ENCODE measurements around the gene IL1B. TPM values are rescaled to one million over a fixed set of nuclear protein-coding genes. Genes with fewer than 3 reads are reported as not detected.

Gene IL1B
- total RNA-seq, 5 donors from 2014 or later (not counting 1 experiment from before 2014, with no cell fraction given), result 0.76 to 4.4 (median 0.97) TPM; not detected in 1

GRCh38 chr2:112870841-112871835, 34.6 kb upstream of the IL1B start:
- Histone ChIP-seq H3K27ac (ENCODE audit: low read length) (no peak overlapping the region), H3K4me1 (ENCODE audit: control insufficient read depth in 1 of 2, extremely low read depth in 1 of 2, insufficient read depth in 2 of 2, low read length in 2 of 2) (no peaks in the 10 kb centered on the region), H3K36me3 (ENCODE audit: control insufficient read depth in 2 of 2, extremely low read depth in 1 of 2, insufficient read depth in 1 of 2, low read length in 1 of 2) (no peaks in the 10 kb centered on the region), H3K4me3 (ENCODE audit: control insufficient read depth in 1 of 2, extremely low read depth in 1 of 2, low read length in 1 of 2) (no peak overlapping the region), H3K27me3 (replicated peaks in 1 of 2; ENCODE audit: control insufficient read depth in 2 of 2, extremely low read depth in 1 of 2, insufficient read depth in 2 of 2, low read length in 1 of 2) (peaks cover 0 to 16% of the 10 kb centered on the region in 2 experiments), H3K9me3 (no peaks in the 10 kb centered on the region)
- no peaks in the 10 kb centered on the region for H3K36me3 Mint-ChIP-seq
- ChIA-PET POLR2A (interaction anchor here in 1 of 2 donors (0.5 kb wide), 1 partner anchor 170 kb away, joined by 3 read pairs; no protein-coding TSS in a partner anchor), CTCF (interaction anchor here in 1 of 2 donors (0.6 kb wide), 1 partner anchor 44 kb away, joined by 4 read pairs; no protein-coding TSS in a partner anchor)
- WGBS (ENCODE audit: insufficient coverage), result 66% methylated on average over 3 of the region's 9 CpGs
- H3K4me3 Mint-ChIP-seq, result no peak overlapping the region
- DNase-seq (no peak), ATAC-seq (replicated peaks in 1 of 4) (no peak)
- no peak overlapping the region for H3K27ac Mint-ChIP-seq
- H3K27me3 Mint-ChIP-seq, result peaks cover 19 to 48% of the 10 kb centered on the region in 2 donors
- peaks cover 0 to 6% (median 0%) of the 10 kb centered on the region in 3 donors for H3K9me3 Mint-ChIP-seq
- H3K4me1 Mint-ChIP-seq, result peaks cover 0 to 7% (median 0%) of the 10 kb centered on the region in 3 donors

- CTCF ChIA-PET, result interaction anchor here in 1 of 2 donors (0.6 kb wide), 2 partner anchors 14 to 29 kb away, joined by 3 read pairs; no protein-coding TSS in a partner anchor
- peaks cover 22 to 48% of the 10 kb centered on the region in 2 donors for H3K27me3 Mint-ChIP-seq
- H3K9me3 Mint-ChIP-seq, result peaks cover 0 to 6% (median 0%) of the 10 kb centered on the region in 3 donors
- Histone ChIP-seq H3K4me1 (ENCODE audit: control insufficient read depth in 1 of 2, extremely low read depth in 1 of 2, insufficient read depth in 2 of 2, low read length in 2 of 2) (no peaks in the 10 kb centered on the region), H3K27me3 (replicated peaks in 1 of 2; ENCODE audit: control insufficient read depth in 2 of 2, extremely low read depth in 1 of 2, insufficient read depth in 2 of 2, low read length in 1 of 2) (peaks cover 0 to 16% of the 10 kb centered on the region in 2 experiments), H3K4me3 (ENCODE audit: control insufficient read depth in 1 of 2, extremely low read depth in 1 of 2, low read length in 1 of 2) (no peak overlapping the region), H3K36me3 (ENCODE audit: control insufficient read depth in 2 of 2, extremely low read depth in 1 of 2, insufficient read depth in 1 of 2, low read length in 1 of 2) (no peaks in the 10 kb centered on the region), H3K27ac (ENCODE audit: low read length) (no peak overlapping the region), H3K9me3 (no peaks in the 10 kb centered on the region)
- POLR2A ChIA-PET, result no interaction called here
- H3K27ac Mint-ChIP-seq, result no peak overlapping the region
- ATAC-seq (replicated peaks in 1 of 4) (no peak), DNase-seq (peak in 3 of 35 experiments; percentile 7 to 30 (median 14))
- H3K36me3 Mint-ChIP-seq, result no peaks in the 10 kb centered on the region
- peaks cover 0 to 7% (median 0%) of the 10 kb centered on the region in 3 donors for H3K4me1 Mint-ChIP-seq
- no peak overlapping the region for H3K4me3 Mint-ChIP-seq
- WGBS (ENCODE audit: insufficient coverage), result 23% methylated on average over 2 of the region's 7 CpGs
Measured at GRCh38 chr2:112869258-112869842, 32.8 kb upstream of the IL1B start.

GRCh38 chr2:112867701-112868631, 31.4 kb upstream of the IL1B start:
- Histone ChIP-seq H3K36me3 (ENCODE audit: control insufficient read depth in 2 of 2, extremely low read depth in 1 of 2, insufficient read depth in 1 of 2, low read length in 1 of 2) (no peaks in the 10 kb centered on the region), H3K27ac (ENCODE audit: low read length) (no peak overlapping the region), H3K4me1 (ENCODE audit: control insufficient read depth in 1 of 2, extremely low read depth in 1 of 2, insufficient read depth in 2 of 2, low read length in 2 of 2) (no peaks in the 10 kb centered on the region), H3K27me3 (replicated peaks in 1 of 2; ENCODE audit: control insufficient read depth in 2 of 2, extremely low read depth in 1 of 2, insufficient read depth in 2 of 2, low read length in 1 of 2) (peaks cover 0 to 16% of the 10 kb centered on the region in 2 experiments), H3K9me3 (no peaks in the 10 kb centered on the region), H3K4me3 (ENCODE audit: control insufficient read depth in 1 of 2, extremely low read depth in 1 of 2, low read length in 1 of 2) (no peak overlapping the region)
- no peak for DNase-seq
- Mint-ChIP-seq H3K4me1 (peaks cover 0 to 7% (median 0%) of the 10 kb centered on the region in 3 donors), H3K9me3 (peaks cover 0 to 5% (median 0%) of the 10 kb centered on the region in 3 donors), H3K4me3 (no peak overlapping the region), H3K27ac (no peak overlapping the region), H3K36me3 (no peaks in the 10 kb centered on the region), H3K27me3 (peaks cover 22 to 47% of the 10 kb centered on the region in 2 donors)
- CTCF ChIA-PET, result interaction anchor here in 1 of 2 donors (0.6 kb wide), 1 partner anchor 139 kb away, joined by 3 read pairs; no protein-coding TSS in a partner anchor
- POLR2A ChIA-PET, result interaction anchor here in 1 of 2 donors (0.7 kb wide), 1 partner anchor 41 kb away, joined by 5 read pairs; no protein-coding TSS in a partner anchor
- 85% methylated on average over 7 of the region's 7 CpGs for WGBS (ENCODE audit: insufficient coverage)
- no peak for ATAC-seq (replicated peaks in 1 of 4)

GRCh38 chr2:112866128-112866835, 29.7 kb upstream of the IL1B start:
- Mint-ChIP-seq H3K27ac (no peak overlapping the region), H3K27me3 (peaks cover 22 to 34% of the 10 kb centered on the region in 2 donors), H3K4me3 (no peak overlapping the region), H3K36me3 (no peaks in the 10 kb centered on the region), H3K9me3 (no peaks in the 10 kb centered on the region), H3K4me1 (peaks cover 0 to 7% (median 0%) of the 10 kb centered on the region in 3 donors)
- Histone ChIP-seq H3K4me1 (ENCODE audit: control insufficient read depth in 1 of 2, extremely low read depth in 1 of 2, insufficient read depth in 2 of 2, low read length in 2 of 2) (no peaks in the 10 kb centered on the region), H3K36me3 (ENCODE audit: control insufficient read depth in 2 of 2, extremely low read depth in 1 of 2, insufficient read depth in 1 of 2, low read length in 1 of 2) (no peaks in the 10 kb centered on the region), H3K27ac (ENCODE audit: low read length) (no peak overlapping the region), H3K27me3 (replicated peaks in 1 of 2; ENCODE audit: control insufficient read depth in 2 of 2, extremely low read depth in 1 of 2, insufficient read depth in 2 of 2, low read length in 1 of 2) (peaks cover 0 to 14% of the 10 kb centered on the region in 2 experiments), H3K4me3 (ENCODE audit: control insufficient read depth in 1 of 2, extremely low read depth in 1 of 2, low read length in 1 of 2) (no peak overlapping the region), H3K9me3 (no peaks in the 10 kb centered on the region)
- ChIA-PET POLR2A (interaction anchor here in 1 of 2 donors (0.7 kb wide), 1 partner anchor 25 kb away, joined by 3 read pairs; no protein-coding TSS in a partner anchor), CTCF (no interaction called here)
- WGBS (ENCODE audit: insufficient coverage), result 88% methylated on average over 5 of the region's 8 CpGs
- ATAC-seq (replicated peaks in 1 of 4) (no peak), DNase-seq (no peak)

GRCh38 chr2:112864072-112864471, 27.5 kb upstream of the IL1B start:
- peaks cover 14 to 15% of the 10 kb centered on the region in 2 donors for H3K27me3 Mint-ChIP-seq
- peaks cover 2% of the 10 kb centered on the region for H3K36me3 Mint-ChIP-seq
- CTCF ChIA-PET, result no interaction called here
- H3K4me3 ChIP-seq (ENCODE audit: control insufficient read depth in 1 of 2, extremely low read depth in 1 of 2, low read length in 1 of 2), result no peak overlapping the region
- POLR2A ChIA-PET, result interaction anchor here in 1 of 2 donors (0.7 kb wide), 1 partner anchor 764 kb away, joined by 7 read pairs; no protein-coding TSS in a partner anchor
- no peak overlapping the region for H3K27ac ChIP-seq (ENCODE audit: low read length)
- DNase-seq (no peak), ATAC-seq (replicated peaks in 1 of 4) (no peak)
- H3K27ac Mint-ChIP-seq, result no peak overlapping the region
- no peaks in the 10 kb centered on the region for H3K9me3 ChIP-seq
- H3K4me1 Mint-ChIP-seq, result peaks cover 0 to 2% (median 0%) of the 10 kb centered on the region in 3 donors
- peaks cover 0 to 3% of the 10 kb centered on the region in 2 experiments for H3K27me3 ChIP-seq (replicated peaks in 1 of 2; ENCODE audit: control insufficient read depth in 2 of 2, extremely low read depth in 1 of 2, insufficient read depth in 2 of 2, low read length in 1 of 2)
- WGBS (ENCODE audit: insufficient coverage), result 67% methylated on average over 1 of the region's 1 CpG
- no peak overlapping the region for H3K4me3 Mint-ChIP-seq
- H3K9me3 Mint-ChIP-seq, result peaks cover 0 to 14% (median 4%) of the 10 kb centered on the region in 3 donors
- no peaks in the 10 kb centered on the region for H3K36me3 ChIP-seq (ENCODE audit: control insufficient read depth in 2 of 2, extremely low read depth in 1 of 2, insufficient read depth in 1 of 2, low read length in 1 of 2)
- no peaks in the 10 kb centered on the region for H3K4me1 ChIP-seq (ENCODE audit: control insufficient read depth in 1 of 2, extremely low read depth in 1 of 2, insufficient read depth in 2 of 2, low read length in 2 of 2)
